Kidney glomerular epithelial cell (primary cell): ENCODE data around the gene ECM1.

ENCODE experiments used
- DNase-seq: peaks from one replicate; lab custom pipeline; 2025; lab: John Stamatoyannopoulos, UW

Gene ECM1

GRCh38 chr1:150512846-150513245 is 4.9 kb downstream of the ECM1 start:
- DNase-seq, result no peak

GRCh38 chr1:150513351-150513791 is 5.5 kb downstream of the ECM1 start:
- DNase-seq, result no peak

GRCh38 chr1:150514260-150514659 is 6.4 kb downstream of the ECM1 start:
- no peak for DNase-seq

- no peak for DNase-seq
Observed at GRCh38 chr1:150514913-150515327, 7.0 kb downstream of the ECM1 start.

GRCh38 chr1:150515328-150516049 is 7.6 kb downstream of the ECM1 start, which contains the start of gene FALEC:
TSS of gene FALEC (plus strand) at chr1:150515752.
- peak; percentile 90 for DNase-seq

- DNase-seq, result no peak
Observed at GRCh38 chr1:150516050-150516591, 8.2 kb downstream of the ECM1 start.

- DNase-seq, result peak; percentile 3
Observed at GRCh38 chr1:150516616-150517015, 8.7 kb downstream of the ECM1 start.

- DNase-seq, result no peak
Observed at GRCh38 chr1:150521196-150521968, 13.5 kb downstream of the ECM1 start.

- DNase-seq, result no peak
Observed at GRCh38 chr1:150525348-150525747, 17.4 kb downstream of the ECM1 start.

- DNase-seq, result no peak
Observed at GRCh38 chr1:150528196-150528595, 20.3 kb downstream of the ECM1 start.

- DNase-seq, result no peak
Observed at GRCh38 chr1:150529017-150529416, 21.1 kb downstream of the ECM1 start.

GRCh38 chr1:150530491-150531159 is 22.7 kb downstream of the ECM1 start:
- DNase-seq, result no peak

GRCh38 chr1:150532860-150533259 is 25.0 kb downstream of the ECM1 start:
- DNase-seq, result no peak

GRCh38 chr1:150534002-150534401 is 26.1 kb downstream of the ECM1 start:
- DNase-seq, result no peak

GRCh38 chr1:150535511-150536287 is 27.8 kb downstream of the ECM1 start:
- DNase-seq, result no peak

- DNase-seq, result no peak
Observed at GRCh38 chr1:150536836-150537731, 29.2 kb downstream of the ECM1 start.

- peak; percentile 63 for DNase-seq
Observed at GRCh38 chr1:150537732-150538684, 30.1 kb downstream of the ECM1 start.

GRCh38 chr1:150543500-150544143 is 35.7 kb downstream of the ECM1 start:
- DNase-seq, result no peak

- no peak for DNase-seq
Observed at GRCh38 chr1:150544204-150544603, 36.3 kb downstream of the ECM1 start.
